Glutamatergic neuron (in vitro differentiated cells): ENCODE data around the gene PPM1G. TPM values are rescaled to one million over a fixed set of nuclear protein-coding genes. Genes with fewer than 3 reads are reported as not detected.

ENCODE experiments used
- DNase-seq: peaks from one replicate; pipeline ENCODE4 v3.0.0; 2022
- H3K27ac Mint-ChIP-seq: one replicate; pipeline ENCODE4 v1.8.0; 2020; ENCODE audit warnings: mild to moderate bottlenecking, mixed read lengths, inconsistent platforms; ENCODE audit not compliant: unreplicated experiment
- H3K27me3 Mint-ChIP-seq: one replicate; pipeline ENCODE4 v1.8.0; 2020; ENCODE audit warnings: mild to moderate bottlenecking, moderate library complexity, mixed read lengths, inconsistent platforms; ENCODE audit not compliant: unreplicated experiment
- H3K36me3 Mint-ChIP-seq: one replicate; pipeline ENCODE4 v1.8.0; 2020; ENCODE audit warnings: mild to moderate bottlenecking, mixed read lengths, inconsistent platforms; ENCODE audit not compliant: unreplicated experiment
- H3K4me1 Mint-ChIP-seq: one replicate; pipeline ENCODE4 v1.8.0; 2020; ENCODE audit warnings: mild to moderate bottlenecking, low read depth, mixed read lengths, inconsistent platforms; ENCODE audit not compliant: unreplicated experiment
- H3K4me3 Mint-ChIP-seq: one replicate; pipeline ENCODE4 v1.8.0; 2020; ENCODE audit warnings: mild to moderate bottlenecking, mixed read lengths, inconsistent platforms; ENCODE audit not compliant: unreplicated experiment
- H3K9me3 Mint-ChIP-seq: one replicate; pipeline ENCODE4 v1.8.0; 2020; ENCODE audit warnings: mild to moderate bottlenecking, moderate library complexity, mixed read lengths, inconsistent platforms; ENCODE audit not compliant: unreplicated experiment
- CTCF ChIP-seq: fragments of 200-600 bp; sonication (generic); IDR thresholded peaks from one replicate; pipeline ENCODE4 v1.5.0; 2021; ENCODE audit not compliant: partially characterized antibody, unreplicated experiment
- total RNA-seq: library from RNA; stranded (reverse); fragmentation: NEBNext Ultra II Directional; extraction: Animal tissue kit (Norgen Biotek cat#: 25700); gene quantifications from one replicate; pipeline ENCODE4 v1.2.1, GENCODE V29; 2021; ENCODE audit not compliant: unreplicated experiment

PPM1G gene
- total RNA-seq, 1 donor from 2014 or later: 84.9 TPM

GRCh38 chr2:27407798-27408491, 1.4 kb downstream of the PPM1G start:
- TF ChIP-seq CTCF: peak; percentile 83
- Mint-ChIP-seq H3K27me3 (peaks cover 7% of the 10 kb centered on the region), H3K4me3 (peak overlapping the region; percentile 94), H3K4me1 (peaks cover 13% of the 10 kb centered on the region), H3K36me3 (peaks cover 4% of the 10 kb centered on the region), H3K9me3 (no peaks in the 10 kb centered on the region), H3K27ac (peak overlapping the region; percentile 22)
- DNase-seq: no peak

GRCh38 chr2:27400348-27401135, 8.8 kb downstream of the PPM1G start:
- Mint-ChIP-seq H3K4me3 (no peak overlapping the region), H3K27me3 (no peaks in the 10 kb centered on the region), H3K9me3 (no peaks in the 10 kb centered on the region), H3K4me1 (peaks cover 3% of the 10 kb centered on the region), H3K27ac (peak overlapping the region; percentile 35), H3K36me3 (no peaks in the 10 kb centered on the region)
- TF ChIP-seq CTCF: no peak
- DNase-seq: no peak

GRCh38 chr2:27398962-27399361, 10.4 kb downstream of the PPM1G start:
- H3K4me3 Mint-ChIP-seq: no peak overlapping the region
- H3K27ac Mint-ChIP-seq: no peak overlapping the region
- H3K9me3 Mint-ChIP-seq: no peaks in the 10 kb centered on the region

GRCh38 chr2:27393225-27393624, 16.2 kb downstream of the PPM1G start:
- H3K36me3 Mint-ChIP-seq: no peaks in the 10 kb centered on the region
- H3K27ac Mint-ChIP-seq: no peak overlapping the region
- H3K4me1 Mint-ChIP-seq: no peaks in the 10 kb centered on the region
- H3K27me3 Mint-ChIP-seq: no peaks in the 10 kb centered on the region
- no peak for DNase-seq
- no peak for TF ChIP-seq CTCF
- peaks cover 2% of the 10 kb centered on the region for H3K9me3 Mint-ChIP-seq
- no peak overlapping the region for H3K4me3 Mint-ChIP-seq

More at GRCh38 chr2:27398962-27399361, 10.4 kb downstream of the PPM1G start:
- H3K27me3 Mint-ChIP-seq: no peaks in the 10 kb centered on the region
- no peaks in the 10 kb centered on the region for H3K36me3 Mint-ChIP-seq
- H3K4me1 Mint-ChIP-seq: peaks cover 3% of the 10 kb centered on the region
- DNase-seq: no peak
- TF ChIP-seq CTCF: no peak
